Effector CD4-positive, alpha-beta T cell (primary cell): ENCODE results near the gene MCC.

Experiments used
- DNase-seq: peaks from one replicate; pipeline ENCODE4 v3.0.0-alpha.2; 2020

MCC gene

DNA sequence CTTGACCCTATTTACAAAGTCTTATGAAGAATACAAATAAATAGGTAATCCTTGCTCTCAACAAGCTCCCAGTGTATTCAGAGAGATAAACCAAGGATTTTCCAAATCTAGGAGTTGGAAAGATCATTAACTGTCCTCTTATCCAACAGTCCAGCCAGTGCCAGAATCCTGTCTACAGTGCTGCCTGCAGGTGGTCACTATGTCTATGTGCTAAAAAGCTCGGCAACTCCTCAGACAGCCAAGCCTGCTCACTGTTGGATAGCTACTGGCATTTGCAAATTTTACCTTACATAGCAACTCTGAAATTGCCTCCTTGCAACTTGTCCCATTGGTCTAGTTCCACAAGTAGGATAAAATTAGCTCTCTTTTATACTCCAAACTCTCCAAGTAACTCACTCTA lies 324.2 kb downstream of the MCC start:
- no peak for DNase-seq

- no peak for DNase-seq
These were observed 324.9 kb downstream of the MCC start for GRCh38 chr5:113163328-113163727.

DNA sequence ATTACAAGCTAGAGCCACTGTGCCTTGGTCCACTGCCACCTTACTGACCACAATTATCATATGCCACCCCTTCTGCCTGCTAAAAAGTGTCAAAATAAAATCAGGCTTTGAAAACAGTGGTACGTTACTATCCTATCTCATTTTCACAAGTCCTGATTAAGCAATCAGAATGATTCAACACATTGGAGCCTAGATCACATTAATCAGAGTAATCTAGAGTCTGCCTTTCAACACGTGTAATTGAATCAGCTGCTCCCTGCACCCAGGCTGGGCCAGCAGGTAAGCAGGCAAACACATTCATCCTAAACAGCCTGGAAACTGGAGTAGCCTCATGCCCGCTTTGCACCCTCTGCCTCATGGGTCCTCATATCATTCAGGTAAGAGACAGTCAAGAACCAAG lies 325.5 kb downstream of the MCC start:
- DNase-seq = no peak

- no peak for DNase-seq
These were observed 326.0 kb downstream of the MCC start for GRCh38 chr5:113162208-113162607.

DNA sequence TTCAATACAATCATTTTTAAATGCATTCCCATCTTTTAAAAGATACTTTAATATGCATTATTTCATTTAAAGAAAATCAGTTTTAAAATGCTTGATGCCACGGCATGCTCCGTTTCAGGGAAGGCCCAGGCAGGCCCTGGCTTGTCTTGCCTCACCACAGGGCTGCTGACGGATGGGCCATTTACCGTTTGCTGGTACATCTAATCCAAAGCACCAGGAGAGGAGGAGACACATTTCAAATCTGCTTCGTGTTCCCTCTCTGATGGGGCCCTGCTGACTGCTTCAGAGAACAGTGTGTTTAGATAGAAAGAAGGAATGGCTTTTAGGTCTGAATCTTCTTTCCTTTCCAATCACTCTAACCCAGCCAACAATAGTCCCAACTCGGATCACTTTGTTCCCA lies 326.4 kb downstream of the MCC start:
- DNase-seq = no peak

DNA sequence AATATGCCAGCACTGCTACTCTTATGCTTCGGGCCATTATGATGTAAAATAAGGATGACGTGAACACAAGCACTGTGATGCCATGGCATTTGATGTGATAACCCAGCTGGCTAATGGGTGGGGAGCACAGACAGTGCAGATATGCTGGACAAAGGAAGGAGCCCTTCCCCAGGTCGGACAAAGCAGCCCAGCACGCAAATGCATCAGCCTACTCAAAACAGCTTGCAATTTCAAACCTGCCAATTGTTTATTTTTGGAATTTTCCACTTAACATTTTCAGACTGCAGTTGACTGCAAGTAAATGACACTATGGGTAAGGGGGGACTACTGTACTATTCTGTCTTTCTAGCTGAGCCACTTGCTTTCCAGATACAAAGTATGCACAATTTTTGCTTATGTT lies 330.4 kb downstream of the MCC start:
- DNase-seq = no peak

GRCh38 chr5:113156271-113156877 lies 331.9 kb downstream of the MCC start:
- no peak for DNase-seq

DNA sequence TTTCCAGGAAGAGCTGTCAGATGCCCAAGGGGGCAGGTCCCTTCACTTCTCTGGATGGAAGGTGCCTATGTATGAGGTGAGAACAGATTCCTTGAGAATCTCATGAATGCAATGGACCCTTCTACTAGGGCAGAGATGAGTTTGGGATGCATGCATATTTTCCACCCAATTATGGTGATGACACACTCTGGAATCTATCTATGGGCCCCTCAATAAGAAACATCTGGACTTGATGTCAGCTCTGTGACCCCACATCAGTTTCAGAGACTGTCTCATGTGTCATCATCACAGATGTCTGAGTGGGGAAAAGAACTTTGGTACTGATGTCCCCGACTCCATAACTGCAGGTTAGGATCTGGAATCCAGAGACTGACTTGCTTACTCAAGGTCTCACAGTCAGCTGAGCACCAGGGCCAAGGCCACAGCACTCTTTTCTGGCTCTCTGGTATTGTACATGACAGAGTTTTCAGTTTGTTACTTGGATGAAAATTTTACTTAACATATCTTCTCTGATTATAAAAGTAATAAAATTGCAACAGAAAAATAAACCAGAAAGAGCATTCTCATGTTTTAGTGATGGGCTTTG lies 334.6 kb downstream of the MCC start:
- no peak for DNase-seq

DNA sequence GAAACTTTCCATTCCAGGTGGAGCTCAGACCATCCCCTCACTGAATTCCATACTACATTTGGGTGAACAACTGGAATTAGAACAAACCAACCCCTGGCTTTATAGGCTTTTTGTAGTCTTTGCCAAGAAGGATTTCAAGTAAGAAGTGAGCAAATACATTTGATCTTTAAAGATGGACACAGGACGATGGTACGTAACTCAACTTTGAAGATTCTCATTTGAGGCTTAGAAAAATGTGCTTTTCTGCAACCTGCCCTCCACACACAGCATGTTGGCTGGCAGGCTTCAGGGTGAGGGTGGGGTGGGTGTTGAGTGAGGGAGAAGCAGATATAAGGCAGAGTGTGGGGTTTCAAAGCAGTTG lies 335.9 kb downstream of the MCC start:
- DNase-seq = no peak

- DNase-seq = no peak
These were observed 336.4 kb downstream of the MCC start for GRCh38 chr5:113151641-113152379.

GRCh38 chr5:113150821-113151220 lies 337.4 kb downstream of the MCC start:
- no peak for DNase-seq

DNA sequence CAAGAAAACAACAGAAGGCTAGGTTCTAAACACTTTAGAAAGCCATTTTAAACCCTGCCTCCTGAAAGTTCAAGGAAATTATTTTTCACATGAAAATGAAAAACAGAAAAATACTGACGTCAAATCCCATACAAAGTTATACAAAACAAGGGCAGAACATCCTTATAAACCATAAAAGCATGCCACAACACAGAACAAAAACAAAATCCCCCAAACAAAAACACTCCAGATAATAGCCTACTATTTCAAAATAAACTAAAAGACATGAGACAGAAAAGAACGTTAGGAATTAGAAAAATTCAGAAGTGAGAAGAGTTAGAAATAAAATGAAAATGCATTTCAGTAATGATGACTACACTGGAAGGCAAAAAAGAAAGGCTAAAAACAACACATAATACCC lies 338.0 kb downstream of the MCC start:
- DNase-seq = no peak

DNA sequence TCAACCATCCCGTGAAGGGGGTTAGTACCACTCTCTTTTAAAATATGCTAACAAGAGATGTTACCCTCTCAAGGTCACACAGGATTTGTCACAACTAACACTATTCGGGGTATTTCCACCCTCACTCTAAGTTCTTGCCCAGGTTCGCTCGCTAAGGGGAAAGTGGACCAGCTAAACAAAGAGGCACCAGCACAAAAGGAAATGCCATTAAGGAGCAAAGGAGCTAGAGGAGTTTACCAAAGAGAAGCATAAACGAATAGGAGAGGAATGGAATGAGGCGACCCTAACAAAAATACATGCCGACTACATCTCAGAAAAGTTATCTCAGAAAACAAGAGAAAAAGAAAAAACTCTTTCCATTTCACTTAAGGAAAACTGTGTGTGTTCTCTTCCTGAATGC lies 340.7 kb downstream of the MCC start:
- DNase-seq = no peak

GRCh38 chr5:113147101-113147508 lies 341.1 kb downstream of the MCC start:
- DNase-seq = no peak

GRCh38 chr5:113145757-113146387 lies 342.4 kb downstream of the MCC start:
- no peak for DNase-seq

DNA sequence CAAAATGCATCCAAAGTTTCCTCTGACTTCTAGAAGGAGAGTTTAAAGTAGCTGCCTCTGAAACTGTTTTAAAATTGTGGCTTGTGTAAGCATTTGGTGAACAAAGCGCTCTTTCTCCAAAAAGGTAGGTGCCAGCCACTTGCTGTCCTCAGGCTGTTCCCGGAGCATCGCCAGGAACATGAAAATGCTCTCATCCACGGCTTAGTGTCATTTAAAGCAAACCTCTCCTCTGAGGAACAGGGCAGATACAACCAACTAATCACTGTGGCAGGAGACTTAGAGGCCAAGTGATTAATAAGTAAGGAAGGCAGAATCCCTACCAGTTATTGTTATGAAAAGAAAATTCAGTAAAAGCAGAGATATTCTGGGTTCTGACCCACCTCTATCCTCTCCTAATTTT lies 346.1 kb downstream of the MCC start:
- no peak for DNase-seq

DNA sequence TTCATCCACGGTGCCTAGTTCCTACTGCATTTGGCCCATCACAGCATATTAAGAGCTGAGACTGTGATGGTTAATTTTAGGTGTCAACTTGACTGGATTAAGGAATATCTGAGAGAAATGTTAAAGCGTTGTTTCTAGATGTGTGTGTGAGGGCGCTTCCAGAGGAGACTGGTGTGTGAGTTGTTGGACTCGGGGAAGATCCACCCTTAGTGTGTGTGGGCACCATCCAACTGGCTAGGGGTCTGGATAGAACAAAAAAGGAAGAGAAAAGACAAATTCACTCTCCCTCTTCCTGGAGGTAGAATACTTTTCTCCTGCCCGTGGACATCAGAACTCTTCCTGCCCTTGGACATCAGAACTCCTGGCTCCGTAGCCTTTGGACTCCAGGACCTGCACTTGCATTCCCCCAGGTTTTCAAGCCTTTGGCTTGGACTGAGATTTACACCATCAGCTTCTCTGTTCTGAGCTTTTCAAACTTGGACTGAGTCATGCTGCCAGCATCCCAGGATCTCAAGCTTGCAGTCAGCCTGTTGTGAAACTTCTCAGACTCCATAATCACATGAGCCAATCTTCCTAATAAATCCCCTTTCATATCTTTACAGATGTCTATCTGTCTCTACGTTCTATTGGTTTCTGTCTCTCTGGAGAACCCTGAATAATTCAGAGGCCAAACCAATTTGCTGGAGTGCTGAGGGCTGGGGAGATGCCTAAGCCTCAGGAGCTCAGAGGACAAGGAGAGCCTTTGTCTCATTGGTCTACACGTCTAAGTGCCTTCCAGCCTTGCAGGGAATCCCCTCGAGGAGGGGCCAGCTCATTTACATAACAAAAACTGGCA lies 347.2 kb downstream of the MCC start:
- no peak for DNase-seq

GRCh38 chr5:113133211-113133975 lies 354.9 kb downstream of the MCC start:
- DNase-seq = no peak

DNA sequence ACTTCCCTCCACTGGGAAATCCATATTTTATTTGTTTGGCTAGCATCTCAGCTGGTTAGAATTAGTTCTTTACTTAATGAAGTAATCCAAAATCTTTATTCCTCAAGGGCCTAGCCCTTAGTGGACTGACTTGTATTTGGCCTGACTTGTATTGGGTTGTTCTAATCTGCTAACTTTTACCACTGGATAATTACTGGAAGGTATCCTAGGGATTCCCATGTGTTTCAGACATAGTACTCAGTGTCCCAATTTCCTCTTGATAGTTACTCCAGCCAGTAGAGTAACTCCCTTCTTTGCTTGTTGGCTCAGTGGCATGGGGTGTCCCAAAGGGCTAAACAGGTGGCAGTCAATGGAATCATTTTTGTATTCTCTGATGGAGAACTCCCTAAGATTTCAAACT lies 355.7 kb downstream of the MCC start:
- DNase-seq = no peak

DNA sequence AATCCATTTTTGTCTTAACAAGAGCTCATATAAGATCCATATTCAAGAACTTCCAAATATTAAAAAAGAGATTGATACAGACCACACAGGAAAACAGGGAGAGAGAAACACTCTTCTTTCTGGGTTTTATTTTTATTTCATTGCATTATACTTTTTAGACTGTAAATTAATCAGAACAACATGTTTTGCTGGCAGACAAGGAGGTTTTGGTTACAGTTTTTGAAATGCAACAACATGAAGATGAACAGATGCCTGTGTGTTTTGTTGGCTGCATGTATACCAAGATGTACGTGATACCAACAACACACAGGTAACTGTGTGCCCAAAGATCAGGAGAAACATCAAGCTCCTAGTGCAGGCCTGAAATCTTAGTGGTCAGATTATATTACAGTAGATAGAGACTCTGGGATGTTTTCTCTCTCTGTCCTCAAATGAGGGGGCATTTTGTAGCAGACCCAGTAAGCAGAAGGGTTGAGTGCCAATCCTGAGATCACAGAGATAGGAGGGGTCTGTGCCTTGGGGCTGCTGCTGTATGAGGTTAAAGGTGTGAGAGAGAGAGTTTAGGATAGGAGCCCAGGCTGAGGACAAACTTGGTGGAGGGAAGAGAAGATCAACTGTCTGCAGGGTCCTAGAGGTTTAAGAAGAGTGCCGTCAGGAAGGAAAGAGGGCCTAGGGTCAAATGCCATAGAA lies 359.5 kb downstream of the MCC start:
- no peak for DNase-seq

GRCh38 chr5:113128082-113128481 lies 360.2 kb downstream of the MCC start:
- DNase-seq = no peak

GRCh38 chr5:113127021-113127420 lies 361.2 kb downstream of the MCC start:
- no peak for DNase-seq
